SU-DHL-6 (cell line): ENCODE measurements around the gene SFR1.

ENCODE experiments used
- H2AFZ ChIP-seq: fragments of 200-600 bp; sonication (generic); 2 replicates; pipeline ENCODE4 v1.6.1; 2014; ENCODE audit warnings: low read depth, mild to moderate bottlenecking, moderate library complexity, mixed read lengths, antibody characterized with exemption, low read length; ENCODE audit not compliant: severe bottlenecking
- H3F3A ChIP-seq: fragments of 200-600 bp; shearing (Covaris generic); 2 replicates; pipeline ENCODE4 v1.6.0; 2016; ENCODE audit warnings: antibody characterized with exemption, mild to moderate bottlenecking; ENCODE audit not compliant: insufficient read depth
- H3K27ac ChIP-seq: fragments of 200-600 bp; sonication (generic); 2 replicates; pipeline ENCODE4 v1.5.1; 2016; ENCODE audit warnings: low read depth, mild to moderate bottlenecking, low read length, moderate library complexity, mixed read lengths
- H3K27me3 ChIP-seq: fragments of 200-600 bp; sonication (generic), shearing (Covaris generic); 2 replicates; pipeline ENCODE4 v1.6.0; 2014; ENCODE audit warnings: mild to moderate bottlenecking, low read length
- H3K36me3 ChIP-seq: fragments of 200-600 bp; sonication (generic); 2 replicates; pipeline ENCODE4 v1.6.1; 2014; ENCODE audit warnings: mild to moderate bottlenecking, low read length, mixed read lengths
- H3K4me2 ChIP-seq: fragments of 300-600, 200-600 bp; shearing (Covaris generic), sonication (generic); 2 replicates; pipeline ENCODE4 v1.6.0; 2014; ENCODE audit warnings: low read length, low read depth, mild to moderate bottlenecking; ENCODE audit not compliant: poor library complexity, severe bottlenecking
- H3K4me3 ChIP-seq: fragments of 200-600 bp; sonication (generic); 2 replicates; pipeline ENCODE4 v1.5.1; 2014; ENCODE audit warnings: antibody characterized with exemption, low read length, mild to moderate bottlenecking, mixed read lengths; ENCODE audit not compliant: insufficient read depth, poor library complexity, severe bottlenecking
- H3K79me2 ChIP-seq: fragments of 200-600 bp; sonication (generic); 2 replicates; pipeline ENCODE4 v1.6.1; 2014; ENCODE audit warnings: mild to moderate bottlenecking, low read length, moderate library complexity; ENCODE audit not compliant: insufficient read depth
- H3K9ac ChIP-seq: fragments of 200-600 bp; sonication (generic); 2 replicates; pipeline ENCODE4 v1.7.0; 2014; ENCODE audit warnings: mild to moderate bottlenecking, low read length
- H3K9me2 ChIP-seq: fragments of 200-600 bp; sonication (generic); replicated peaks from 2 replicates; pipeline ENCODE4 v1.6.1; 2014; ENCODE audit warnings: low read length; ENCODE audit not compliant: insufficient read depth
- H3K9me3 ChIP-seq: fragments of 200-600 bp; sonication (generic); 2 replicates; pipeline ENCODE4 v1.6.1; 2014; ENCODE audit warnings: low read length, mixed read lengths; ENCODE audit not compliant: insufficient read depth
- H4K20me1 ChIP-seq: fragments of 200-600 bp; sonication (generic); 2 replicates; pipeline ENCODE4 v1.6.1; 2014; ENCODE audit warnings: low read depth, mild to moderate bottlenecking, antibody characterized with exemption, low read length, moderate library complexity, mixed read lengths
- CTCF ChIP-seq: fragments of 200-600 bp; sonication (generic); IDR thresholded peaks from one replicate; pipeline ENCODE4 v1.5.1; 2017; ENCODE audit warnings: antibody characterized with exemption, mild to moderate bottlenecking, low read length, moderate library complexity; ENCODE audit not compliant: insufficient read depth, poor library complexity, severe bottlenecking
- EZH2phosphoT487 ChIP-seq: fragments of 200-600 bp; sonication (generic), shearing (Covaris generic); conservative IDR thresholded peaks from 2 replicates; pipeline ENCODE4 v1.6.1; 2018; ENCODE audit warnings: mild to moderate bottlenecking, antibody characterized with exemption, low read length, moderate library complexity, mixed read lengths

Gene SFR1

GRCh38 chr10:104076743-104077160, 45.2 kb upstream of the SFR1 start:
- Histone ChIP-seq H3K4me3 (no peak overlapping the region), H3K9me3 (no peaks in the 10 kb centered on the region), H3K4me2 (no peak overlapping the region), H2AFZ (no peak overlapping the region), H3K79me2 (no peaks in the 10 kb centered on the region), H3K9me2 (no peaks in the 10 kb centered on the region), H3K36me3 (no peaks in the 10 kb centered on the region), H4K20me1 (no peaks in the 10 kb centered on the region), H3K27ac (no peak overlapping the region), H3K9ac (no peak overlapping the region), H3K27me3 (no peaks in the 10 kb centered on the region), H3F3A (no peaks in the 10 kb centered on the region)
- TF ChIP-seq CTCF (no peak), EZH2phosphoT487 (no peak)

- no peaks in the 10 kb centered on the region for H3K9me3 ChIP-seq
- no peak overlapping the region for H3K4me3 ChIP-seq
- H3F3A ChIP-seq: no peaks in the 10 kb centered on the region
- H3K4me2 ChIP-seq: no peak overlapping the region
- H3K9me2 ChIP-seq: no peaks in the 10 kb centered on the region
- no peaks in the 10 kb centered on the region for H3K36me3 ChIP-seq
- H3K27ac ChIP-seq: no peak overlapping the region
- H4K20me1 ChIP-seq: no peaks in the 10 kb centered on the region
- H2AFZ ChIP-seq: no peak overlapping the region
- no peaks in the 10 kb centered on the region for H3K27me3 ChIP-seq
- H3K79me2 ChIP-seq: no peaks in the 10 kb centered on the region
- no peak for TF ChIP-seq CTCF
- TF ChIP-seq EZH2phosphoT487: no peak
- no peak overlapping the region for H3K9ac ChIP-seq
Observed at GRCh38 chr10:104077247-104077646, 44.7 kb upstream of the SFR1 start.

- H3K4me2 ChIP-seq: no peak overlapping the region
- H3K9me2 ChIP-seq: no peaks in the 10 kb centered on the region
- no peaks in the 10 kb centered on the region for H4K20me1 ChIP-seq
- no peak overlapping the region for H3K27ac ChIP-seq
- no peaks in the 10 kb centered on the region for H3F3A ChIP-seq
- no peaks in the 10 kb centered on the region for H3K36me3 ChIP-seq
- H2AFZ ChIP-seq: no peak overlapping the region
- no peaks in the 10 kb centered on the region for H3K9me3 ChIP-seq
- H3K4me3 ChIP-seq: no peak overlapping the region
- H3K27me3 ChIP-seq: no peaks in the 10 kb centered on the region
- TF ChIP-seq CTCF (no peak), EZH2phosphoT487 (no peak)
- no peaks in the 10 kb centered on the region for H3K79me2 ChIP-seq
- H3K9ac ChIP-seq: no peak overlapping the region
Observed at GRCh38 chr10:104077663-104078151, 44.3 kb upstream of the SFR1 start.

GRCh38 chr10:104080762-104081161, 41.2 kb upstream of the SFR1 start:
- no peaks in the 10 kb centered on the region for H3K79me2 ChIP-seq
- H3K36me3 ChIP-seq: no peaks in the 10 kb centered on the region
- no peak overlapping the region for H3K9ac ChIP-seq
- H3F3A ChIP-seq: no peaks in the 10 kb centered on the region
- no peaks in the 10 kb centered on the region for H3K9me2 ChIP-seq
- TF ChIP-seq CTCF (peak; percentile 54), EZH2phosphoT487 (no peak)
- H3K27me3 ChIP-seq: no peaks in the 10 kb centered on the region
- no peaks in the 10 kb centered on the region for H3K9me3 ChIP-seq
- H3K27ac ChIP-seq: no peak overlapping the region
- no peak overlapping the region for H2AFZ ChIP-seq
- H4K20me1 ChIP-seq: no peaks in the 10 kb centered on the region
- no peak overlapping the region for H3K4me2 ChIP-seq
- H3K4me3 ChIP-seq: no peak overlapping the region
